IPS DF 19.7 (cell line): Measurements from ENCODE around the gene MLC1.

Experiments used
- DNase-seq: peaks from one replicate; pipeline ENCODE4 v3.0.0-alpha.2; 2013; ENCODE audit warnings: low read depth, low spot score

The MLC1 gene

GRCh38 chr22:50058061-50058905, 26.9 kb downstream of the MLC1 start, which contains the start of gene TTLL8:
Gene TTLL8 (minus strand): TSS chr22:50058298.
- no peak for DNase-seq

- no peak for DNase-seq
Observed at GRCh38 chr22:50057278-50058060, 27.8 kb downstream of the MLC1 start.

GRCh38 chr22:50056214-50056972, 28.8 kb downstream of the MLC1 start:
- DNase-seq: no peak

GRCh38 chr22:50053861-50054260, 31.4 kb downstream of the MLC1 start:
- no peak for DNase-seq

- no peak for DNase-seq
Observed at GRCh38 chr22:50051930-50052329, 33.3 kb downstream of the MLC1 start.

GRCh38 chr22:50049299-50050195, 35.7 kb downstream of the MLC1 start:
- no peak for DNase-seq

- no peak for DNase-seq
Observed at GRCh38 chr22:50048836-50049235, 36.4 kb downstream of the MLC1 start.

- DNase-seq: no peak
Observed at GRCh38 chr22:50048061-50048765, 37.0 kb downstream of the MLC1 start.

- no peak for DNase-seq
Observed at GRCh38 chr22:50047346-50047745, 37.9 kb downstream of the MLC1 start.

- no peak for DNase-seq
Observed at GRCh38 chr22:50046481-50047245, 38.6 kb downstream of the MLC1 start.

- no peak for DNase-seq
Observed at GRCh38 chr22:50046019-50046415, 39.2 kb downstream of the MLC1 start.

GRCh38 chr22:50045211-50046018, 39.8 kb downstream of the MLC1 start:
- DNase-seq: no peak

- DNase-seq: no peak
Observed at GRCh38 chr22:50044485-50045118, 40.6 kb downstream of the MLC1 start.

- no peak for DNase-seq
Observed at GRCh38 chr22:50041361-50042065, 43.7 kb downstream of the MLC1 start.

- DNase-seq: no peak
Observed at GRCh38 chr22:50040717-50041116, 44.5 kb downstream of the MLC1 start.

- no peak for DNase-seq
Observed at GRCh38 chr22:50039669-50040443, 45.4 kb downstream of the MLC1 start.
